Measurements from ENCODE around the gene KIF26A.

Gene KIF26A

GRCh38 chr14:104171029-104171697, 32.8 kb downstream of the KIF26A start:
- TF ChIP-seq, protein P1, sequence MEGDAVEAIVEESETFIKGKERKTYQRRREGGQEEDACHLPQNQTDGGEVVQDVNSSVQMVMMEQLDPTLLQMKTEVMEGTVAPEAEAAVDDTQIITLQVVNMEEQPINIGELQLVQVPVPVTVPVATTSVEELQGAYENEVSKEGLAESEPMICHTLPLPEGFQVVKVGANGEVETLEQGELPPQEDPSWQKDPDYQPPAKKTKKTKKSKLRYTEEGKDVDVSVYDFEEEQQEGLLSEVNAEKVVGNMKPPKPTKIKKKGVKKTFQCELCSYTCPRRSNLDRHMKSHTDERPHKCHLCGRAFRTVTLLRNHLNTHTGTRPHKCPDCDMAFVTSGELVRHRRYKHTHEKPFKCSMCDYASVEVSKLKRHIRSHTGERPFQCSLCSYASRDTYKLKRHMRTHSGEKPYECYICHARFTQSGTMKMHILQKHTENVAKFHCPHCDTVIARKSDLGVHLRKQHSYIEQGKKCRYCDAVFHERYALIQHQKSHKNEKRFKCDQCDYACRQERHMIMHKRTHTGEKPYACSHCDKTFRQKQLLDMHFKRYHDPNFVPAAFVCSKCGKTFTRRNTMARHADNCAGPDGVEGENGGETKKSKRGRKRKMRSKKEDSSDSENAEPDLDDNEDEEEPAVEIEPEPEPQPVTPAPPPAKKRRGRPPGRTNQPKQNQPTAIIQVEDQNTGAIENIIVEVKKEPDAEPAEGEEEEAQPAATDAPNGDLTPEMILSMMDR (IDR thresholded peaks at IDR 0.05; ENCODE audit: low read depth, low read length, missing control alignments) = no peak
- H3K4me3 ChIP-seq (ENCODE audit: low read depth, low read length) = no peak overlapping the region

GRCh38 chr14:104171895-104172294, 33.5 kb downstream of the KIF26A start:
- TF ChIP-seq, protein P1 (IDR thresholded peaks at IDR 0.05; ENCODE audit: low read depth, low read length, missing control alignments) = no peak
- no peak for DNase-seq (ENCODE audit: low read depth)
- H3K4me3 ChIP-seq (ENCODE audit: low read depth, low read length) = no peak overlapping the region

More at GRCh38 chr14:104171029-104171697, 32.8 kb downstream of the KIF26A start:
- DNase-seq (ENCODE audit: low read depth) = no peak

DNA sequence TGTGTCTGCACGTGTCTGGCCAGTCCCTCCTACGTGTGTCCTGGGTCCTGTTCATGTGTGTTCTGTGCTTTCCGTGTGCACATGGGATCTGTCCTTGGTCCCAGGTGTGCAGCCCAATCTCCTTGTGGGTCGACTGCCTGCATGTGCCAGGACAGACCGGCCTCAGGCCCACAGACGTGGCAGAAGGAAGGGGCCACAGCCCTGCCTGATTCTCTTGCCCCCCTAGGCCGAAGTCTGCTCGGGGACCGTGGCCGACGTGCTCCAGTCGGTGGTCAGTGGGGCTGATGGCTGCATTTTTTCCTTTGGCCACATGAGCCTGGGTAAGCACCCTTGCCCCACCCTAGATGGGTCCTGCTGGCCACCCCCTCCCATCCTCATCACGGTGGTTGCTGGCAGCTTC, 34.0 kb downstream of the KIF26A start:
- no peak overlapping the region for H3K4me3 ChIP-seq (ENCODE audit: low read depth, low read length)
- no peak for DNase-seq (ENCODE audit: low read depth)
- TF ChIP-seq, protein P1 (IDR thresholded peaks at IDR 0.05; ENCODE audit: low read depth, low read length, missing control alignments) = no peak

- TF ChIP-seq, protein P1 (IDR thresholded peaks at IDR 0.05; ENCODE audit: low read depth, low read length, missing control alignments) = no peak
- H3K4me3 ChIP-seq (ENCODE audit: low read depth, low read length) = no peak overlapping the region
- no peak for DNase-seq (ENCODE audit: low read depth)
These were observed 34.5 kb downstream of the KIF26A start for GRCh38 chr14:104172880-104173279.

DNA sequence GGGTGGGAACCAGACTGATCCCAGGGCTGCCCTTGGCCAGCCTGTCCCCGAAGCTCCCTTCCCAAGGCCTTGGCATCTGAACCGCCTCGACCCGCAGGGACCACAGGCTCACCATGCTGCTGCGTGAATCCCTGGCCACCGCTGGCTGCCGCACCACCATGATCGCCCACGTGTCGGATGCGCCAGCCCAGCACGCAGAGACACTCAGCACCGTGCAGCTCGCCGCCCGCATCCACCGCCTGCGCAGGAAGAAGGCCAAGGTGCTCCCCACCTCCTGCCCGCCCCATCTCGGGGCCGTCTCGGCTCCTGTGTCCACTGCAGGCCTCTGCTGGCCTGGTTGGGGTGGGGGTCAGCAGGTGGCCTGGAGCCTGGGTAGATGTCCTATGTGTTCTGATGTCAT, 35.7 kb downstream of the KIF26A start:
- no peak for DNase-seq (ENCODE audit: low read depth)
- H3K4me3 ChIP-seq (ENCODE audit: low read depth, low read length) = no peak overlapping the region
- TF ChIP-seq, protein P1 (IDR thresholded peaks at IDR 0.05; ENCODE audit: low read depth, low read length, missing control alignments) = no peak

DNA sequence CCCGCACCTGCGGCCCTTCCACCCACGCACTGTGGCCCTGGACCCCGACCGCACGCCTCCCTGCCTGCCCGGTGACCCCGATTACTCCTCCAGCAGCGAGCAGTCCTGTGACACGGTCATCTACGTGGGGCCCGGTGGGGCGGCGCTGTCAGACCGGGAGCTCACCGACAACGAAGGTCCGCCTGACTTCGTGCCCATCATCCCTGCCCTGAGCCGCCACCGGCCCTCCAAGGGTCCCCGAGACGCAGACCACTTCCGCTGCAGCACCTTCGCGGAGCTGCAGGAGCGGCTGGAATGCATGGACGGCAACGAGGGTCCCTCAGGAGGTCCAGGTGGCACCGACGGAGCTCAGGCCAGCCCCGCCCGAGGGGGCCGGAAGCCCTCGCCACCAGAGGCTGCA, 36.7 kb downstream of the KIF26A start:
- TF ChIP-seq, protein P1 (IDR thresholded peaks at IDR 0.05; ENCODE audit: low read depth, low read length, missing control alignments) = no peak
- no peak overlapping the region for H3K4me3 ChIP-seq (ENCODE audit: low read depth, low read length)
- DNase-seq (ENCODE audit: low read depth) = no peak

DNA sequence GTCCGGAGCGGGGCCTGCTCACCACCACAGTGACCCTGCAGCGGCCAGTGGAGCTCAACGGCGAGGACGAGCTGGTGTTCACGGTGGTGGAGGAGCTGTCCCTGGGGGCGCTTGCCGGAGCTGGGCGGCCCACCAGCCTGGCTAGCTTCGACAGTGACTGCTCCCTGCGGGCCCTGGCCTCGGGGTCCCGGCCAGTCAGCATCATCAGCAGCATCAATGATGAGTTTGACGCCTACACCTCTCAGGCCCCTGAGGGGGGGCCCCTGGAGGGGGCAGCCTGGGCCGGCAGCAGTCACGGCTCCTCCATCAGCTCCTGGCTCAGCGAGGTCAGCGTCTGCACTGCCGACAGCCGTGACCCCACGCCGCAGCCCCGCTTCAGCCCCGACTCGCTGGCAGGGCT, 37.4 kb downstream of the KIF26A start:
- DNase-seq (ENCODE audit: low read depth) = no peak
- TF ChIP-seq, protein P1 (IDR thresholded peaks at IDR 0.05; ENCODE audit: low read depth, low read length, missing control alignments) = no peak
- no peak overlapping the region for H3K4me3 ChIP-seq (ENCODE audit: low read depth, low read length)
